Mesangial cell (primary cell): ENCODE data around the gene ARHGAP33. TPM values are rescaled to one million over a fixed set of nuclear protein-coding genes. Genes with fewer than 3 reads are reported as not detected.

Source experiments
- total RNA-seq: library from RNA; depleted of rRNA; stranded (reverse); fragments of >200 nt; gene quantifications from 2 replicates; pipeline ENCODE4 v1.2.3, GENCODE V29; 2015

The ARHGAP33 gene
- 8.4 and 14.8 TPM in 2 replicates for total RNA-seq

GRCh38 chr19:35775298-35776101, at the start of gene ARHGAP33:
TSS of gene ARHGAP33 (plus strand) at chr19:35775564. CDS start at chr19:35775659, 95 bp downstream.

GRCh38 chr19:35742121-35742724, 33.1 kb upstream of the ARHGAP33 start, which contains the start of gene IGFLR1:
TSS of gene IGFLR1 (minus strand) at chr19:35742452. CDS start at chr19:35741180, 1,272 bp downstream.

GRCh38 chr19:35745328-35746086, 29.9 kb upstream of the ARHGAP33 start, which contains the start of the genes PSENEN and U2AF1L4:
TSS of gene PSENEN (plus strand) at chr19:35745651. CDS start at chr19:35745931, 280 bp downstream.
TSS of gene U2AF1L4 (minus strand) at chr19:35745418. CDS start at chr19:35745391, 27 bp downstream.

GRCh38 chr19:35748106-35749020, 27.0 kb upstream of the ARHGAP33 start, which contains the start of gene LIN37:
TSS of gene LIN37 (plus strand) at chr19:35748576. CDS start at chr19:35748725, 149 bp downstream.

GRCh38 chr19:35756377-35757230, 18.8 kb upstream of the ARHGAP33 start, which contains the start of gene HSPB6:
TSS of gene HSPB6 (minus strand) at chr19:35757029. CDS start at chr19:35757008, 21 bp downstream.

GRCh38 chr19:35757749-35758608, 17.4 kb upstream of the ARHGAP33 start, which contains the start of gene PROSER3:
TSS of gene PROSER3 (plus strand) at chr19:35758176. CDS start at chr19:35758216, 40 bp downstream.

GRCh38 chr19:35812220-35813042, 37.1 kb downstream of the ARHGAP33 start, which contains the start of gene PRODH2:
TSS of gene PRODH2 (minus strand) at chr19:35812845. CDS start at chr19:35812805, 40 bp downstream.

Other genes starting within 250 kb of the ARHGAP33 start
- gene SBSN, start 247.3 kb upstream of the ARHGAP33 start, total RNA-seq, result not detected in 2 replicates
- gene GAPDHS, start 242.1 kb upstream of the ARHGAP33 start, total RNA-seq, result not detected in 2 replicates
- 118 and 129 TPM in 2 replicates for gene TMEM147, start 229.9 kb upstream of the ARHGAP33 start, total RNA-seq
- gene ATP4A, start 211.9 kb upstream of the ARHGAP33 start, total RNA-seq, result not detected in 2 replicates
- gene PMIS2, start 189.4 kb upstream of the ARHGAP33 start, total RNA-seq, result not detected in 2 replicates
- 7.5 and 20.7 TPM in 2 replicates for gene HAUS5, start 162.8 kb upstream of the ARHGAP33 start, total RNA-seq
- gene RBM42, start 146.5 kb upstream of the ARHGAP33 start, total RNA-seq, result 79.6 and 99.4 TPM in 2 replicates
- gene ETV2, start 133.8 kb upstream of the ARHGAP33 start, total RNA-seq, result 0.49 and 2.3 TPM in 2 replicates
- gene COX6B1, start 127.2 kb upstream of the ARHGAP33 start, total RNA-seq, result 474 TPM in 2 replicates
- 0.16 TPM in 1 of 2 replicates, not detected in the other for gene UPK1A, start 109.0 kb upstream of the ARHGAP33 start, total RNA-seq
- not detected in 2 replicates for gene ZBTB32, start 71.0 kb upstream of the ARHGAP33 start, total RNA-seq
- 10.9 and 17.2 TPM in 2 replicates for gene KMT2B, start 57.6 kb upstream of the ARHGAP33 start, total RNA-seq
- gene IGFLR1, start 33.1 kb upstream of the ARHGAP33 start, total RNA-seq, result 4.7 and 8.3 TPM in 2 replicates
- gene U2AF1L4, start 30.1 kb upstream of the ARHGAP33 start, total RNA-seq, result 5.4 and 9.0 TPM in 2 replicates
- 61.4 and 72.5 TPM in 2 replicates for gene PSENEN, start 29.9 kb upstream of the ARHGAP33 start, total RNA-seq
- gene LIN37, start 27.0 kb upstream of the ARHGAP33 start, total RNA-seq, result 7.6 and 11.9 TPM in 2 replicates
- 2.3 and 6.8 TPM in 2 replicates for gene HSPB6, start 18.5 kb upstream of the ARHGAP33 start, total RNA-seq
- 13.4 and 22.7 TPM in 2 replicates for gene PROSER3, start 17.4 kb upstream of the ARHGAP33 start, total RNA-seq
- gene PRODH2, start 37.3 kb downstream of the ARHGAP33 start, total RNA-seq, result not detected in 2 replicates
- 0.13 TPM in 1 of 2 replicates, not detected in the other for gene NPHS1, start 76.9 kb downstream of the ARHGAP33 start, total RNA-seq
- under 0.01 and 0.16 TPM in 2 replicates for gene KIRREL2, start 81.3 kb downstream of the ARHGAP33 start, total RNA-seq
- gene APLP1, start 93.0 kb downstream of the ARHGAP33 start, total RNA-seq, result 9.8 and 33.7 TPM in 2 replicates
- gene NFKBID, start 125.0 kb downstream of the ARHGAP33 start, total RNA-seq, result 2.9 and 7.6 TPM in 2 replicates
- gene HCST, start 127.0 kb downstream of the ARHGAP33 start, total RNA-seq, result 0.38 TPM in 1 of 2 replicates, not detected in the other
- not detected in 2 replicates for gene TYROBP, start 132.7 kb downstream of the ARHGAP33 start, total RNA-seq
- 10.4 and 19.8 TPM in 2 replicates for gene LRFN3, start 160.8 kb downstream of the ARHGAP33 start, total RNA-seq
- gene SDHAF1, start 219.6 kb downstream of the ARHGAP33 start, total RNA-seq, result 24.4 and 26.4 TPM in 2 replicates
- gene SYNE4, start 233.2 kb downstream of the ARHGAP33 start, total RNA-seq, result 0.81 and 3.4 TPM in 2 replicates
- gene ALKBH6, start 238.6 kb downstream of the ARHGAP33 start, total RNA-seq, result 22.9 and 33.4 TPM in 2 replicates